Cardiac muscle cell (in vitro differentiated cells and primary cell): ENCODE data around the gene TSPEAR. TPM values are rescaled to one million over a fixed set of nuclear protein-coding genes. Genes with fewer than 3 reads are reported as not detected.

Experiments used
- DNase-seq, 2 donors: peaks; one replicate each; pipeline versions ENCODE4 v3.0.0 to v3.0.0-alpha.2; 2010 to 2017; ENCODE audit warnings: low read depth in 1 of 2, low spot score in 1 of 2
- H3K27ac ChIP-seq: fragments of 200-600 bp; sonication (generic); 2 replicates; pipeline ENCODE4 v1.5.1; 2016
- H3K27me3 ChIP-seq: fragments of 200-600 bp; sonication (generic); 2 replicates; pipeline ENCODE4 v1.6.0; 2016; ENCODE audit warnings: control low read depth
- H3K36me3 ChIP-seq: fragments of 200-600 bp; sonication (generic); 2 replicates; pipeline ENCODE4 v1.5.1; 2016; ENCODE audit warnings: control low read depth
- H3K4me1 ChIP-seq: fragments of 200-600 bp; sonication (generic); 2 replicates; pipeline ENCODE4 v1.8.1; 2017; ENCODE audit warnings: low read depth, mild to moderate bottlenecking, mixed run types
- H3K4me3 ChIP-seq: fragments of 200-600 bp; sonication (generic); 2 replicates; pipeline ENCODE4 v1.5.1; 2016; ENCODE audit warnings: mild to moderate bottlenecking
- H3K9me3 ChIP-seq: fragments of 200-600 bp; sonication (generic); 2 replicates; pipeline ENCODE4 v1.5.1; 2017; ENCODE audit warnings: low read depth, mild to moderate bottlenecking, control low read depth
- polyA plus RNA-seq: library from polyadenylated mRNA; unstranded; fragments of >200 nt; fragmentation: Nextera tagmentation; extraction: Ambion mirVana; gene quantifications from 2 replicates; pipeline ENCODE4 v1.2.1, GENCODE V29; 2016
- total RNA-seq: library from RNA; depleted of rRNA; stranded (reverse); fragments of >200 nt; gene quantifications from 2 replicates; pipeline ENCODE4 v1.2.3, GENCODE V29; 2016
- TF ChIP-seq, protein P1 (sequence below): IDR thresholded peaks from 2 replicates; pipeline ENCODE4 v1.5.1; 2012; ENCODE audit warnings: low read depth, mild to moderate bottlenecking, low read length

TSPEAR gene
- total and polyA plus RNA-seq, 2 experiments from 2014 or later = 2.8 to 3.4 TPM

DNA sequence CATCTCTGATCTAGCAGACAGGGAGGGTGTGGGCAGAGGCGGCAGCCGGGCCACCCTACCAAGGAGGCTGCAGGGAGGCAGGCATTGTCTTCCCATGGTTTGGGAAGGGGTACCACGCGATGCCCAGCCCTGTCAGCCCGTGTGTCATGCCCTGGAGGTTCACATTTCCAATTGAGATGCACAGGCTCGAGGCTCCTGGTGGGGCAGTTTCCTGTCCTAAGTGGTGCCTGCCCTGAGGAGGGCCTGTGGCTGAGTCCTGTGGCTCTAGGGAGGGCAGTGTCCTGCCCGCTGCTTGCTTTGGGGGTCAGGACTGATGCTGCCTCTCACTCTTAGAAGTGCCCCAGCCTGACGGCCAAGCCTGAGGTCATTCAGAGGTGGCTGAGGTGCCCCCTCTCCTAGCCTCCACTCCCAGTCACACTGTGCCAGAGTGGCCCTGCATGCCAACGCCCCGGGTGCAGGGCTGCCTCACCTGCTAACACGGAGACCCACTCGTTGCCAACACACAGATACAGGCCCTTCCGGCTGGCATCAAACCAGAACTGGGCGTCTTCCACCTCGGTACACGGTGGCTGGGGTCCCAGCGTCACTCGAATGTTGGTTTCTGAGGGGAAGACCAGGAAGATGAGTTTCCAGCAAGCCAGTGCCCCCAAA lies 183.3 kb downstream of the TSPEAR start:
- Histone ChIP-seq H3K27ac (no peak overlapping the region), H3K36me3 (no peaks in the 10 kb centered on the region), H3K9me3 (no peaks in the 10 kb centered on the region), H3K4me1 (no peaks in the 10 kb centered on the region), H3K4me3 (no peak overlapping the region), H3K27me3 (no peaks in the 10 kb centered on the region)
- DNase-seq = no peak
- TF ChIP-seq, protein P1, sequence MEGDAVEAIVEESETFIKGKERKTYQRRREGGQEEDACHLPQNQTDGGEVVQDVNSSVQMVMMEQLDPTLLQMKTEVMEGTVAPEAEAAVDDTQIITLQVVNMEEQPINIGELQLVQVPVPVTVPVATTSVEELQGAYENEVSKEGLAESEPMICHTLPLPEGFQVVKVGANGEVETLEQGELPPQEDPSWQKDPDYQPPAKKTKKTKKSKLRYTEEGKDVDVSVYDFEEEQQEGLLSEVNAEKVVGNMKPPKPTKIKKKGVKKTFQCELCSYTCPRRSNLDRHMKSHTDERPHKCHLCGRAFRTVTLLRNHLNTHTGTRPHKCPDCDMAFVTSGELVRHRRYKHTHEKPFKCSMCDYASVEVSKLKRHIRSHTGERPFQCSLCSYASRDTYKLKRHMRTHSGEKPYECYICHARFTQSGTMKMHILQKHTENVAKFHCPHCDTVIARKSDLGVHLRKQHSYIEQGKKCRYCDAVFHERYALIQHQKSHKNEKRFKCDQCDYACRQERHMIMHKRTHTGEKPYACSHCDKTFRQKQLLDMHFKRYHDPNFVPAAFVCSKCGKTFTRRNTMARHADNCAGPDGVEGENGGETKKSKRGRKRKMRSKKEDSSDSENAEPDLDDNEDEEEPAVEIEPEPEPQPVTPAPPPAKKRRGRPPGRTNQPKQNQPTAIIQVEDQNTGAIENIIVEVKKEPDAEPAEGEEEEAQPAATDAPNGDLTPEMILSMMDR = no peak

DNA sequence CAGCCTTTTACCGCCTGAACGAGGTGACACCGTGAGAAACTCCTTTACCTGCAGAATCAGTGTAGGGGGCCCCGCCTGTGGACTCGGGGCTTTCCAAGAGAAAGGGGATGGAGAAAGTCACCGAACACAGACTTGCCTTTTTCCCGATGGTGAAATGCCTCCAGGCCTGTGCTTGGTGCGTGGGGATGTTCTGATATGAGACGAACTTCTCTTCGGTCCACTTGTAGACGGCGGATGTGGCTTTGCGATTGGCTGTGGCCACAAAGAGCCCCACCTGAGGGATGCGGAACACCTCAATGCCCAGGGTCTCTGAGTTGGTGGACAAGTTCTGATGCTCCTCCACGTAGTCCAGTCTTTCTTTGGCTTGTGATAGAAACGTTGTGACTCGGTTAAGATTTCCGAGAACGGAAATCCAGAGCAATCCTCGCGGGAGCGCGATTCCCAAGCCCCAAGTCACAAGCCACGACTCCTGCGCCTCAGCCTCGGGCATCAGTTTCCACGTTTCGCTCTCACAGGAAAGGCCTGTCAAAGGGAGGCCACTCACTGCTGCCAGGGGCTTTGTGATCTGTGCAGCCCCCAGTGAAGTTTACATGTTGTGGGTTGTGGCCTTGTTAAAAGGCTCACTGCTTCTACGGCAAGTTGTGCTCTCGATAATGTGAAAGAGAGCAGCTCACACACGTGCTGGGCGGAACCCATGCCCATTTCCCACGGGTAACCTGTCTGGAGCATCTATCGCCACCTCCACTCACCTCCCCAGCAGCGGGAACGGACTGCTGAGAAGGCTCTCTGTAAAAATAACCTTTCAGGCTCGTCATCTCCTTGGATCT lies 184.0 kb downstream of the TSPEAR start:
- H3K36me3 ChIP-seq = no peaks in the 10 kb centered on the region
- H3K4me3 ChIP-seq = no peak overlapping the region
- TF ChIP-seq, protein P1 = no peak
- H3K4me1 ChIP-seq = no peaks in the 10 kb centered on the region
- DNase-seq = no peak
- H3K9me3 ChIP-seq = no peaks in the 10 kb centered on the region
- H3K27ac ChIP-seq = no peak overlapping the region
- no peaks in the 10 kb centered on the region for H3K27me3 ChIP-seq

DNA sequence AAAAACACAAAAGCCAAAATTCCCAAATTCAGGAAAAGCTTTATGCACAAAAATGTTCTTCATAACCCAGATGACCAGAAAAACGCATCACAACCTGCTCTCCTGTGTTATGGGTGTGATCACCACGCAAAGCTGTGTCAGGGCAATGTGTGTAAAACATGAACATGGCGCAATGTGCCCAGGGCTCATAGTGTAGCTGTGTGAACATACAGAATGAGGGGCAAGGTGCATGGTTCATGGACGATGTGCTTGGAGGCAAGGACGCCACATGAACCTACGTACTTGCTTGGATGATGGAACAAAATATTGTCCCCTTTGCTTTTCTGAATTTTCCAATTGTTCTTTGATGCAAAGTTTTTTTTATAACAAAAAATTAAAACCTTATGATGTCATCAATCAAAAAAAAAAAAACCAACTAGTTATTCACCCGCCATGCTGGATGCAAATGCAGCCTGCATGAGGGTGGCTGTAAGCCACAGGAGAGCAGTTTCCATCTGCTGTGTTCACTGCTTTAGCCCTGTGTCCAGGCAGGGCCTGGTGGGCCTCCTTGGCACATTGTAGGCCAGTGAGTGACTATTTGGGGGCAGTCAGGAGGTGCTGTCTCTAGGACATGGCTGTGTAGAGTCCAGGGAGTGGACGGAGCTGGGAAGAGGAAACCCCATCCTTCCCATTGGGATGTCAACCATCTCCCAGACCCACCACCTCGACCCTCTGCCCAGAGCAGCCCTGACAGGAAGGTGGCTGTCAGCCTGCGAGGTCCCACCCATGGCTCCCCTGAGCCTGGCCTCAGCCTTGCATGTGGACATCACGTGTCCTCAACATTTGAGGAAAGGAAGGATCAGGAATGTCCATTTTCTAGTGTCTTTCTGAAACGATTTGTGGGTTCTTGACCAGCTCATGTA lies 185.0 kb downstream of the TSPEAR start:
- TF ChIP-seq, protein P1 = no peak
- no peaks in the 10 kb centered on the region for H3K4me1 ChIP-seq
- H3K4me3 ChIP-seq = no peak overlapping the region
- no peaks in the 10 kb centered on the region for H3K36me3 ChIP-seq
- no peaks in the 10 kb centered on the region for H3K9me3 ChIP-seq
- no peak for DNase-seq
- no peak overlapping the region for H3K27ac ChIP-seq
- H3K27me3 ChIP-seq = no peaks in the 10 kb centered on the region

DNA sequence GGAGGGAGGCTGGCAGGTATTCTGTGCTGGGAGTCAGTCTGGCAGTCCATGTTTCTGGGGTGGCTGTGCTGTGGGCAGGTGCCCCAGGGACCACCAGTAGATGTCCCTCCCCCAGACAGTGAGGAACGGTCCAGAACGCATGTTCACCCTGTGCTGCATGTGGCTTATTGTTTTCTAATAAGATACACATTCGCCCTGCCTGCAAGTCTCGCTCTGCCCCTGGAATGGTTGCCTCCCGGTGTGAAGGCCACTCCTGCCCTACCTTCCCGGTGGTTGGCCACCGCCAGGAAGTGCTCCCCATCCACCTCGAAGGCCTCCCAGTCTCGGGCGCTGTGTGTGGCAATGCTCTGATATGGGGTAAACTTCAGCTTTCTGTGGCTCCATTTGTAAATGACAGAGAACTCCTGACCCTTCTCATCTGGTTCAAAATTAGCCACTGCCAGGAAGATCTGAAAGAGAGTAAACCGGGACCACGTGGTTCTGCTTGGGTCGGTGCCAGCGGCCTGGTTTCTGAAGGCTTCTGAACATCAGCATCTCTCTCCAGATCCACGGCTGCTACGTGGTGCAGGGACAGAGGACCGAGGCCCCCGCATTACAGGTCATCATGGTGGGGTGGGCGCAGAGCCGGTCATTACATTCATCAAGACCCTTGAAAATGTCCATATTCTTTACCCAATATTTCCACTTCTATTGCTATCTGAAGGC lies 185.8 kb downstream of the TSPEAR start:
- Histone ChIP-seq H3K4me1 (no peaks in the 10 kb centered on the region), H3K9me3 (no peaks in the 10 kb centered on the region), H3K27me3 (no peaks in the 10 kb centered on the region), H3K36me3 (no peaks in the 10 kb centered on the region), H3K27ac (no peak overlapping the region), H3K4me3 (no peak overlapping the region)
- TF ChIP-seq, protein P1 = no peak
- DNase-seq = no peak
